HG03025 (cell line): ENCODE measurements around the gene LIMA1.
"Not testable (repeated sequence)": the region's sequence is repeated elsewhere in the genome, so short reads cannot be mapped to it uniquely, and the experiment has no call there.

ENCODE experiments used
- ATAC-seq: cut with Tn5 transposase; IDR thresholded peaks from one replicate; pipeline ENCODE4 v1.9.1; 2021; ENCODE audit warnings: mild to moderate bottlenecking, moderate library complexity; ENCODE audit not compliant: unreplicated experiment, low FRiP score

LIMA1 gene

GRCh38 chr12:50249464-50250182 lies 33.7 kb downstream of the LIMA1 start:
- ATAC-seq, result no peak

- ATAC-seq, result no peak
Observed at GRCh38 chr12:50248883-50249282, 34.4 kb downstream of the LIMA1 start.

- ATAC-seq, result no peak
Observed at GRCh38 chr12:50248411-50248810, 34.9 kb downstream of the LIMA1 start.

- not testable (repeated sequence) for ATAC-seq
Observed at GRCh38 chr12:50247665-50248064, 35.7 kb downstream of the LIMA1 start.

- no peak for ATAC-seq
Observed at GRCh38 chr12:50246873-50247612, 36.3 kb downstream of the LIMA1 start.

GRCh38 chr12:50246197-50246865 lies 37.0 kb downstream of the LIMA1 start:
- ATAC-seq, result no peak

- no peak for ATAC-seq
Observed at GRCh38 chr12:50243507-50243906, 39.8 kb downstream of the LIMA1 start.

GRCh38 chr12:50242751-50243191 lies 40.5 kb downstream of the LIMA1 start:
- ATAC-seq, result no peak

GRCh38 chr12:50241178-50241577 lies 42.1 kb downstream of the LIMA1 start:
- ATAC-seq, result no peak

- ATAC-seq, result no peak
Observed at GRCh38 chr12:50240792-50241114, 42.6 kb downstream of the LIMA1 start.

- ATAC-seq, result no peak
Observed at GRCh38 chr12:50240096-50240791, 43.1 kb downstream of the LIMA1 start.

- ATAC-seq, result no peak
Observed at GRCh38 chr12:50239355-50239891, 43.9 kb downstream of the LIMA1 start.

GRCh38 chr12:50234347-50234746 lies 49.0 kb downstream of the LIMA1 start:
- ATAC-seq, result no peak

- no peak for ATAC-seq
Observed at GRCh38 chr12:50232771-50233209, 50.5 kb downstream of the LIMA1 start.

- ATAC-seq, result no peak
Observed at GRCh38 chr12:50232206-50232605, 51.1 kb downstream of the LIMA1 start.

- no peak for ATAC-seq
Observed at GRCh38 chr12:50231346-50231745, 52.0 kb downstream of the LIMA1 start.

- no peak for ATAC-seq
Observed at GRCh38 chr12:50230217-50230616, 53.1 kb downstream of the LIMA1 start.

GRCh38 chr12:50224026-50224692 lies 59.2 kb downstream of the LIMA1 start:
- ATAC-seq, result no peak

GRCh38 chr12:50222275-50222783 lies 61.0 kb downstream of the LIMA1 start:
- ATAC-seq, result no peak
